ENCODE measurements around the gene ELAPOR2. TPM values are rescaled to one million over a fixed set of nuclear protein-coding genes. Genes with fewer than 3 reads are reported as not detected.
A peak's percentile ranks its signal among the peaks of the same experiment; 100 is the strongest.

Gene ELAPOR2
- total RNA-seq, 1 donor from 2014 or later, result 4.5 TPM

DNA sequence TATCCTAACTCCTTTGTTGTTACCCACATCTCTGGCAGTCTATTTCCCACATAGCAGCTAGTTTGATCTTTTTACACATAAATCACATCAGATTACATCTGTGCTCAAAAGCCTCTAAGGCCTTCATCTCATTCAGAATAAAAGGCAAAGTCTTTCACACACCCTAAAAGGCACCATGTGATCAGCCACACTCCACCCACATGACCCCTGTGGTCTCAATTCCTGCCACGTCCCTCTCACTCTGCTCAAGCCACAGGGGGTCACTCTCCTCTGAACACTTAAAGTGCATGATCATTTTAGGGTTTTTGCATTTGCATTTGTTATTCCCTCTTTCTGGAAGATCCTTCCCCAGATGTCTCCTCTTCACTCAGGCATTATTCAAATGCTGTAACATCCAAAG, 30.8 kb downstream of the ELAPOR2 start:
- Mint-ChIP-seq H3K4me1 (peaks cover 2% of the 10 kb centered on the region), H3K4me3 (no peak overlapping the region), H3K27ac (no peak overlapping the region), H3K27me3 (no peaks in the 10 kb centered on the region), H3K9me3 (peaks cover 4% of the 10 kb centered on the region), H3K36me3 (ENCODE audit: low read depth) (peaks cover 2% of the 10 kb centered on the region)
- TF ChIP-seq, protein P1, sequence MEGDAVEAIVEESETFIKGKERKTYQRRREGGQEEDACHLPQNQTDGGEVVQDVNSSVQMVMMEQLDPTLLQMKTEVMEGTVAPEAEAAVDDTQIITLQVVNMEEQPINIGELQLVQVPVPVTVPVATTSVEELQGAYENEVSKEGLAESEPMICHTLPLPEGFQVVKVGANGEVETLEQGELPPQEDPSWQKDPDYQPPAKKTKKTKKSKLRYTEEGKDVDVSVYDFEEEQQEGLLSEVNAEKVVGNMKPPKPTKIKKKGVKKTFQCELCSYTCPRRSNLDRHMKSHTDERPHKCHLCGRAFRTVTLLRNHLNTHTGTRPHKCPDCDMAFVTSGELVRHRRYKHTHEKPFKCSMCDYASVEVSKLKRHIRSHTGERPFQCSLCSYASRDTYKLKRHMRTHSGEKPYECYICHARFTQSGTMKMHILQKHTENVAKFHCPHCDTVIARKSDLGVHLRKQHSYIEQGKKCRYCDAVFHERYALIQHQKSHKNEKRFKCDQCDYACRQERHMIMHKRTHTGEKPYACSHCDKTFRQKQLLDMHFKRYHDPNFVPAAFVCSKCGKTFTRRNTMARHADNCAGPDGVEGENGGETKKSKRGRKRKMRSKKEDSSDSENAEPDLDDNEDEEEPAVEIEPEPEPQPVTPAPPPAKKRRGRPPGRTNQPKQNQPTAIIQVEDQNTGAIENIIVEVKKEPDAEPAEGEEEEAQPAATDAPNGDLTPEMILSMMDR (IDR thresholded peaks at IDR 0.05), result no peak
- ATAC-seq (ENCODE audit: low read depth) (no peak), DNase-seq (no peak)
- POLR2A ChIA-PET, result no interaction called here
- intact Hi-C loops (cut with micrococcal nuclease), result no loop called here
- CTCF ChIA-PET, result interaction anchor here (1.2 kb wide), 1 partner anchor 31 kb away, joined by 4 read pairs; the partner anchor contains the start of gene ELAPOR2

DNA sequence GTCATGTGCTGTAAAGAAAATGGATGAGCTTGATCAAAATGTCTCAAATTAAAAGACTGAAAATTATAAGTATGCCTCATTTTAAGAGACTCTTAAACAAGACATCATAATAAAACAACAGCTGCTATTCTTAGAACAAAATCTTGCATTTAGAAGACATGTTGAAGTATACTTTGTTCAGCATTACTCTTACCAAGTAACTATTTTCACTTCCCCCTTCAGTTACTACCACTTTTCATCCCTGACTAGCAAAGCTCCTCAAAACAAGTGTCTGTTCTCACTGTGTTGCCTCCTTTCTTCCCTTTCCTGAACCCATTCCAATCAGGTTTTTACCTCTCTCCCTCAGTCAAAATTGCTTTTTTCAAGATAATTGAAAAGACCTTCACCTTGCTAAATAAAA, 31.6 kb downstream of the ELAPOR2 start:
- peaks cover 2% of the 10 kb centered on the region for H3K4me1 Mint-ChIP-seq
- peak overlapping the region; percentile 22 for H3K27ac Mint-ChIP-seq
- POLR2A ChIA-PET, result no interaction called here
- no peaks in the 10 kb centered on the region for H3K27me3 Mint-ChIP-seq
- ATAC-seq (ENCODE audit: low read depth) (peak; percentile 65), DNase-seq (no peak)
- H3K36me3 Mint-ChIP-seq (ENCODE audit: low read depth), result peaks cover 2% of the 10 kb centered on the region
- intact Hi-C loops (cut with micrococcal nuclease), result no loop called here
- no peak overlapping the region for H3K4me3 Mint-ChIP-seq
- H3K9me3 Mint-ChIP-seq, result peaks cover 4% of the 10 kb centered on the region
- CTCF ChIA-PET, result interaction anchor here (1.2 kb wide), 1 partner anchor 32 kb away, joined by 4 read pairs; the partner anchor contains the start of gene ELAPOR2
- TF ChIP-seq, protein P1 (IDR thresholded peaks at IDR 0.05), result no peak

DNA sequence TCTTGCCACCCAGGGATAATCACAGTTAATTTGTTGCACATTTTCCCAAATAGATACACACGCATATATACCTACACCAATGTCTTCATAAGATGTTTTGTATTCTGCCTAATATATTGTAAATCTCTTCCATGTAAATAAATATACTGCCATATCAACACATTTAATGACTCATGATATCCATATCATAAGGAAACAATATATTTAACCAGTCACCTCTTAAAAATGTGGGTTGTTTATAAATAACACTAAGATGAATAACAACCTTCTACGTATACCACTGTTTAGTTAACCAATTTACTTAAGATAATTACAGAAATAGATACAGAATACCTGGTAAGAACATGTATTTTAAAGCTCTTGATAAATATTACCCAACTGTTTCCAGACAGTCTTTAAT, 38.2 kb downstream of the ELAPOR2 start:
- DNase-seq (no peak), ATAC-seq (ENCODE audit: low read depth) (no peak)
- POLR2A ChIA-PET, result no interaction called here
- intact Hi-C loops (cut with micrococcal nuclease), result no loop called here
- Mint-ChIP-seq H3K9me3 (no peaks in the 10 kb centered on the region), H3K4me3 (no peak overlapping the region), H3K27ac (no peak overlapping the region), H3K27me3 (no peaks in the 10 kb centered on the region), H3K36me3 (ENCODE audit: low read depth) (no peaks in the 10 kb centered on the region), H3K4me1 (no peaks in the 10 kb centered on the region)
- TF ChIP-seq, protein P1 (IDR thresholded peaks at IDR 0.05), result no peak
- CTCF ChIA-PET, result no interaction called here

DNA sequence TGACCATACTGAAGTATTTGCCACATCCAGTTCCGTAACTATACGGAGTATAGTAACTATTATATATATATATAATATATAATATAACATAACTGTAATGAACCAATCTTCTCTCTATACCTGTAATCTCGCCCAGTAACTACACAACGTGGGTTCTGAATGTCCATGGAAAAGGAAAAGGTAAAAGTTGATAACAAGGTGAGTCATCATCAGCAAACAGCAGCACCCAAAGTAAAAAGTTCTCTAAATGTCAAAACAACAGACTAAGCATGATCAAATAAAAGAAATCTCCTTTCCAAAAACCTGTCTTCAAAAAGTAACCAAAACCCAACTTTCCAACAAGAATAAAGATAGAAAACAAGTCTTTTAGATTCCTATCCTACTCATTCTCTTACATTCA, 42.8 kb downstream of the ELAPOR2 start:
- TF ChIP-seq, protein P1 (IDR thresholded peaks at IDR 0.05), result no peak
- H3K36me3 Mint-ChIP-seq (ENCODE audit: low read depth), result no peaks in the 10 kb centered on the region
- CTCF ChIA-PET, result no interaction called here
- H3K4me1 Mint-ChIP-seq, result no peaks in the 10 kb centered on the region
- intact Hi-C loops (cut with micrococcal nuclease), result no loop called here
- H3K27me3 Mint-ChIP-seq, result peaks cover 3% of the 10 kb centered on the region
- no peak for DNase-seq
- no peak for ATAC-seq (ENCODE audit: low read depth)
- no peaks in the 10 kb centered on the region for H3K9me3 Mint-ChIP-seq
- no peak overlapping the region for H3K4me3 Mint-ChIP-seq
- POLR2A ChIA-PET, result no interaction called here
- no peak overlapping the region for H3K27ac Mint-ChIP-seq

DNA sequence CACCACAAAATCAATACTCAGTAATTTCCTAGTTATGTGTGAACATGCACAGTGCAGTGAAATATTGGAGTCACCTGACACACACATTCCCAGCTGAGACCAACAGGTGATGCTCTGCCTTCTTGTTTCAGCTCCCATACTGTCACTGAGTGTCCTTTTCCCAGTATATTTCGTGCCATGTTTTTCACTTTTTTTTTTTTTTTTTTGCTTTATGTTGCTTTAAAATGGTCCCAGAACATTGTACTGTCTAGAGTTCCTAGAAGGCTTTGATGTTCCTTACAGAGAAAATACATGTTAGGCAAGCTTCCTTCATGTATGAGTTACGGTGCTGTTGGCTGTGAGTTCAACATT, 45.6 kb downstream of the ELAPOR2 start:
- intact Hi-C loops (cut with micrococcal nuclease), result no loop called here
- H3K36me3 Mint-ChIP-seq (ENCODE audit: low read depth), result no peaks in the 10 kb centered on the region
- peaks cover 3% of the 10 kb centered on the region for H3K27me3 Mint-ChIP-seq
- H3K27ac Mint-ChIP-seq, result no peak overlapping the region
- DNase-seq (no peak), ATAC-seq (ENCODE audit: low read depth) (no peak)
- TF ChIP-seq, protein P1 (IDR thresholded peaks at IDR 0.05), result no peak
- ChIA-PET POLR2A (no interaction called here), CTCF (no interaction called here)
- H3K4me1 Mint-ChIP-seq, result no peaks in the 10 kb centered on the region
- no peak overlapping the region for H3K4me3 Mint-ChIP-seq
- no peaks in the 10 kb centered on the region for H3K9me3 Mint-ChIP-seq
